ENCODE results near the gene CDH4. TPM values are rescaled to one million over a fixed set of nuclear protein-coding genes. Genes with fewer than 3 reads are reported as not detected.

Gene CDH4
- total and polyA plus RNA-seq, 2 of the 13 experiments (the other 11 are each of a cell fraction or from before 2014, with no cell fraction given), result not detected

DNA sequence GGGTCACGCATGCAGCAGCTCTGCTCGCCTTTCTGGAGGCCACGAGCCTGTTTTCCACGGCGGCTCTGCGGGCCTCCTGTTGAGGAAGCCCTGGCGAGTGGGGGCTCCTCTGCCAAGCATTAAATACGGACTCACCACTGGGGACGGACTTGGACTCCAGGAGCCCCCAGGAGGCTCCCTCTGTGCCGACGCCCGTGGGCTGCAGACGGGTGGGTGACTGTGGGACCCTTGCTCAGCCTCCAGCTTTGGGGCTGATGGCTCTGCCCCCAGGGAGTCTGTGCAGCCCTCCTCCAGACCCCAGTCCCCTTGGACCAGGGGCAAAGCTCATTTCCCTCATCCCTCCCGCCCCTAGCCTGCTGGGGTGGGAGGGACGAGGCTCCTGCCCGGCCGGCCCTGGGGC is 577.5 kb downstream of the CDH4 start:
- Histone ChIP-seq H3K36me3 (replicated peaks in 1 of 2; ENCODE audit: control insufficient read depth in 1 of 2, insufficient read depth in 2 of 2, low read length in 2 of 2) (no peaks in the 10 kb centered on the region), H3K27me3 (ENCODE audit: control insufficient read depth in 1 of 2, insufficient read depth in 2 of 2, low read length in 2 of 2) (peaks cover 23 to 83% of the 10 kb centered on the region in 2 experiments), H3K4me3 (replicated peaks in 1 of 3; ENCODE audit: insufficient read depth in 1 of 3, low read depth in 2 of 3, low read length in 3 of 3) (no peak overlapping the region), H3K27ac (ENCODE audit: extremely low read length, insufficient read depth, low read length) (no peak overlapping the region), H3K4me1 (ENCODE audit: insufficient read depth, low read length) (no peaks in the 10 kb centered on the region), H3K4me2 (ENCODE audit: low read depth, low read length) (no peak overlapping the region), H3K9ac (ENCODE audit: insufficient read depth, low read depth, low read length) (no peak overlapping the region), H3K79me2 (ENCODE audit: insufficient read depth, low read length) (no peaks in the 10 kb centered on the region), H4K20me1 (ENCODE audit: insufficient read depth, low read length) (no peaks in the 10 kb centered on the region; the same call in 1 of the 2 replicates), H3K9me3 (ENCODE audit: low read length) (no peaks in the 10 kb centered on the region), H2AFZ (ENCODE audit: low read length) (no peak overlapping the region)
- DNase-seq (ENCODE audit: low spot score), result no peak
- in situ Hi-C loops (cut with HindIII; ENCODE audit: extremely low pct_ligation_motif_present, low pct_unique_long_range_greater_than_20kb) (no loop called here), intact Hi-C loops (cut with micrococcal nuclease; ENCODE audit: unreplicated experiment) (no loop called here)
- no TSS peak for BruUV-seq (replicated peaks)
- CTCF ChIA-PET (ENCODE audit: low intra/inter-chr PET ratio, low total read pairs), result no interaction called here
- no peak for FAIRE-seq
- 18% methylated on average over 14 of the region's 17 CpGs for WGBS (ENCODE audit: low lambda C conversion rate)
- TF ChIP-seq ZNF629 (CRISPR knock-in tag; conservative IDR thresholded peaks at IDR 0.05) (no peak), TOE1 (CRISPR knock-in tag; IDR thresholded peaks at IDR 0.05) (no peak), SP140L (CRISPR knock-in tag; IDR thresholded peaks at IDR 0.05; ENCODE audit: borderline replicate concordance) (no peak), BORCS8-MEF2B (CRISPR knock-in tag; IDR thresholded peaks at IDR 0.05) (no peak), HOXA7 (CRISPR knock-in tag; IDR thresholded peaks at IDR 0.05) (no peak), ZBTB20 (CRISPR knock-in tag; IDR thresholded peaks at IDR 0.05; ENCODE audit: borderline replicate concordance, low read depth) (no peak), ATF1 (CRISPR knock-in tag; IDR thresholded peaks at IDR 0.05) (no peak), ZNF343 (CRISPR knock-in tag; IDR thresholded peaks at IDR 0.05) (no peak), SRF (IDR thresholded peaks at IDR 0.05; ENCODE audit: low read depth, low read length) (no peak), RNF2 (conservative IDR thresholded peaks at IDR 0.05; ENCODE audit: low read depth) (no peak), CCAR2 (optimal IDR thresholded peaks at IDR 0.05; ENCODE audit: low read depth, low read length) (no peak), HDAC1 (CRISPR knock-in tag; IDR thresholded peaks at IDR 0.05) (no peak), SAFB2 (CRISPR knock-in tag; IDR thresholded peaks at IDR 0.05; ENCODE audit: borderline replicate concordance, low read depth) (no peak)
- TF ChIP-seq, protein P1, sequence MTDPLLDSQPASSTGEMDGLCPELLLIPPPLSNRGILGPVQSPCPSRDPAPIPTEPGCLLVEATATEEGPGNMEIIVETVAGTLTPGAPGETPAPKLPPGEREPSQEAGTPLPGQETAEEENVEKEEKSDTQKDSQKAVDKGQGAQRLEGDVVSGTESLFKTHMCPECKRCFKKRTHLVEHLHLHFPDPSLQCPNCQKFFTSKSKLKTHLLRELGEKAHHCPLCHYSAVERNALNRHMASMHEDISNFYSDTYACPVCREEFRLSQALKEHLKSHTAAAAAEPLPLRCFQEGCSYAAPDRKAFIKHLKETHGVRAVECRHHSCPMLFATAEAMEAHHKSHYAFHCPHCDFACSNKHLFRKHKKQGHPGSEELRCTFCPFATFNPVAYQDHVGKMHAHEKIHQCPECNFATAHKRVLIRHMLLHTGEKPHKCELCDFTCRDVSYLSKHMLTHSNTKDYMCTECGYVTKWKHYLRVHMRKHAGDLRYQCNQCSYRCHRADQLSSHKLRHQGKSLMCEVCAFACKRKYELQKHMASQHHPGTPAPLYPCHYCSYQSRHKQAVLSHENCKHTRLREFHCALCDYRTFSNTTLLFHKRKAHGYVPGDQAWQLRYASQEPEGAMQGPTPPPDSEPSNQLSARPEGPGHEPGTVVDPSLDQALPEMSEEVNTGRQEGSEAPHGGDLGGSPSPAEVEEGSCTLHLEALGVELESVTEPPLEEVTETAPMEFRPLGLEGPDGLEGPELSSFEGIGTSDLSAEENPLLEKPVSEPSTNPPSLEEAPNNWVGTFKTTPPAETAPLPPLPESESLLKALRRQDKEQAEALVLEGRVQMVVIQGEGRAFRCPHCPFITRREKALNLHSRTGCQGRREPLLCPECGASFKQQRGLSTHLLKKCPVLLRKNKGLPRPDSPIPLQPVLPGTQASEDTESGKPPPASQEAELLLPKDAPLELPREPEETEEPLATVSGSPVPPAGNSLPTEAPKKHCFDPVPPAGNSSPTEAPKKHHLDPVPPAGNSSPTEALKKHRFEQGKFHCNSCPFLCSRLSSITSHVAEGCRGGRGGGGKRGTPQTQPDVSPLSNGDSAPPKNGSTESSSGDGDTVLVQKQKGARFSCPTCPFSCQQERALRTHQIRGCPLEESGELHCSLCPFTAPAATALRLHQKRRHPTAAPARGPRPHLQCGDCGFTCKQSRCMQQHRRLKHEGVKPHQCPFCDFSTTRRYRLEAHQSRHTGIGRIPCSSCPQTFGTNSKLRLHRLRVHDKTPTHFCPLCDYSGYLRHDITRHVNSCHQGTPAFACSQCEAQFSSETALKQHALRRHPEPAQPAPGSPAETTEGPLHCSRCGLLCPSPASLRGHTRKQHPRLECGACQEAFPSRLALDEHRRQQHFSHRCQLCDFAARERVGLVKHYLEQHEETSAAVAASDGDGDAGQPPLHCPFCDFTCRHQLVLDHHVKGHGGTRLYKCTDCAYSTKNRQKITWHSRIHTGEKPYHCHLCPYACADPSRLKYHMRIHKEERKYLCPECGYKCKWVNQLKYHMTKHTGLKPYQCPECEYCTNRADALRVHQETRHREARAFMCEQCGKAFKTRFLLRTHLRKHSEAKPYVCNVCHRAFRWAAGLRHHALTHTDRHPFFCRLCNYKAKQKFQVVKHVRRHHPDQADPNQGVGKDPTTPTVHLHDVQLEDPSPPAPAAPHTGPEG (CRISPR knock-in tag; IDR thresholded peaks at IDR 0.05), result no peak
- TF ChIP-seq, protein P2, sequence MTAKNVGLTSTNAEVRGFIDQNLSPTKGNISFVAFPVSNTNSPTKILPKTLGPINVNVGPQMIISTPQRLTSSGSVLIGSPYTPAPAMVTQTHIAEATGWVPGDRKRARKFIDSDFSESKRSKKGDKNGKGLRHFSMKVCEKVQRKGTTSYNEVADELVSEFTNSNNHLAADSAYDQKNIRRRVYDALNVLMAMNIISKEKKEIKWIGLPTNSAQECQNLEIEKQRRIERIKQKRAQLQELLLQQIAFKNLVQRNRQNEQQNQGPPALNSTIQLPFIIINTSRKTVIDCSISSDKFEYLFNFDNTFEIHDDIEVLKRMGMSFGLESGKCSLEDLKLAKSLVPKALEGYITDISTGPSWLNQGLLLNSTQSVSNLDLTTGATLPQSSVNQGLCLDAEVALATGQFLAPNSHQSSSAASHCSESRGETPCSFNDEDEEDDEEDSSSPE (CRISPR knock-in tag; IDR thresholded peaks at IDR 0.05), result no peak
- POLR2A ChIA-PET, result no interaction called here
- ATAC-seq, result no peak

Measured in HepG2 (cell line).